ENCODE results near the gene NEUROD2.

DNA sequence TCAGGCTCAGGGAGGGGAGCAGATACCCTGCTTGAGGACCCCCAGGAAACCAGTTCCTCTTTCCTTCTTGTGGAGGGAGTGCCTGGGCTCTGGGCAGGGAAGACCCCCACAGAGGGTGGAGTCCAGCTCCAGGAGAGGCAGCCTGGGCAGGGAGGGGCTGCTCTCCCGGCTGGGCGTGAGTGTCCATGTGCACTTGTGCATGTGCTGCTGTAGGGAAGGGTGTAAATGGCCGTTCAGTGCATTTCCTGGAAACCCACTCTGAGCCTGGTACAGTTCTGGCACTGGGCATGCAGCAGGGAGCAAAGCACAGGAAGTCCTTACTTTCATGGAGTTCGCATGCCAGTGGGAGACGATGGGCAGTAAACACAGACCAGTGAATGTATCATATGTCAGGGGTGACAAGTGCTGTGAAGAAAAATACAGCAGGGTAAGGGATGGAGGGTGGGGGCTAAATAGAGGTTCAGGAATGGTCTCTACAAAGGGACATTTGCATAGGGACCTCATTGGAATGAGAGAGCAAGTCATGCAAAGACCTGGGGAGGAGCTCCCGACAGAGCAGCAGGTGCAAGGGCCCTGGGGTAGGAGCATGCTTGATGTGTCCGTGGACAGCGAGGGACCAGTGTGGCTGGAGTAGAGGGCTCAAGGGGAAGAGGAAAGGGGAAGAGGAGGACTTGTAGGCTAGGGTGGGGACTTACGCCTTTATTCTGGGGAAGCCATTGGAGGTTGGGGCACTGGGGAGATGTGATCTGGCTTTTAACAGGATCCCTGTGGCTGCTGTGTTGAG, 34.8 kb upstream of the NEUROD2 start:
- TF ChIP-seq POLR2A (IDR thresholded peaks at IDR 0.05; ENCODE audit: low read depth, low read length): no peak
- no peak for TF ChIP-seq POLR2AphosphoS5 (IDR thresholded peaks at IDR 0.05; ENCODE audit: low read depth, low read length)
- TF ChIP-seq TAF1 (IDR thresholded peaks at IDR 0.05; ENCODE audit: borderline replicate concordance, low read depth, low read length): no peak

All from GM12892 (cell line).